GM21717 (cell line): ENCODE results near the gene CDC34.
"Not testable (repeated sequence)": the region's sequence is repeated elsewhere in the genome, so short reads cannot be mapped to it uniquely, and the experiment has no call there.

Experiments
- ATAC-seq: cut with Tn5 transposase; IDR thresholded peaks from one replicate; pipeline ENCODE4 v1.9.1; 2021; ENCODE audit warnings: mild to moderate bottlenecking, moderate library complexity; ENCODE audit not compliant: unreplicated experiment

The CDC34 gene

GRCh38 chr19:572140-572742, 40.7 kb downstream of the CDC34 start, which contains the start of gene BSG:
Gene BSG (plus strand): TSS chr19:572596. CDS start chr19:572635, 39 bp downstream.
- peak; percentile 51 for ATAC-seq

- ATAC-seq: peak; percentile 25
These were observed 41.4 kb downstream of the CDC34 start for GRCh38 chr19:572743-573518.

- ATAC-seq: no peak
These were observed 41.9 kb downstream of the CDC34 start for GRCh38 chr19:573519-573825.

GRCh38 chr19:574658-575526, 43.3 kb downstream of the CDC34 start:
- ATAC-seq: no peak

- no peak for ATAC-seq
These were observed 44.3 kb downstream of the CDC34 start for GRCh38 chr19:575527-576506.

GRCh38 chr19:576768-577438, 45.3 kb downstream of the CDC34 start:
- no peak for ATAC-seq

- no peak for ATAC-seq
These were observed 46.2 kb downstream of the CDC34 start for GRCh38 chr19:577439-578392.

- no peak for ATAC-seq
These were observed 47.7 kb downstream of the CDC34 start for GRCh38 chr19:579111-579841.

- ATAC-seq: no peak
These were observed 48.2 kb downstream of the CDC34 start for GRCh38 chr19:579842-580155.

- ATAC-seq: no peak
These were observed 48.8 kb downstream of the CDC34 start for GRCh38 chr19:580274-580835.

GRCh38 chr19:581399-582111, 50.0 kb downstream of the CDC34 start:
- no peak for ATAC-seq

GRCh38 chr19:582497-583197, 51.1 kb downstream of the CDC34 start:
- ATAC-seq: no peak

GRCh38 chr19:583198-583967, 51.8 kb downstream of the CDC34 start:
- ATAC-seq: no peak

- ATAC-seq: no peak
These were observed 52.3 kb downstream of the CDC34 start for GRCh38 chr19:583968-584239.

GRCh38 chr19:584240-585001, 52.9 kb downstream of the CDC34 start:
- no peak for ATAC-seq

GRCh38 chr19:585146-585545, 53.6 kb downstream of the CDC34 start:
- not testable (repeated sequence) for ATAC-seq
